H1 (cell line): ENCODE results near the gene IMP3. TPM values are rescaled to one million over a fixed set of nuclear protein-coding genes. Genes with fewer than 3 reads are reported as not detected.

Experiments used
- CTCF ChIA-PET: fragments of 300-600 bp; sonication (Branson Sonifier 250); formaldehyde crosslinking; loops from one replicate; lab custom pipeline; 2021; ENCODE audit not compliant: partially characterized antibody; lab: Charles Lee
- POLR2A ChIA-PET: fragments of 300-600 bp; sonication (Branson Sonifier 250); formaldehyde crosslinking; loops from one replicate; lab custom pipeline; 2021; ENCODE audit warnings: inconsistent platforms; ENCODE audit not compliant: partially characterized antibody; lab: Charles Lee
- DNase-seq, 2 experiments: peaks; one replicate each; pipeline versions ENCODE4 v3.0.0 to v3.0.0-alpha.2; 2010 to 2022; ENCODE audit warnings: low spot score in 2 of 2, low read depth in 1 of 2, mixed read lengths in 1 of 2
- FAIRE-seq: peaks from 2 replicates; lab custom pipeline; 2011; peaks lifted over from hg19 to GRCh38; lab: Jason Lieb, UNC
- H2AFZ ChIP-seq: 2 replicates; pipeline ENCODE4 v1.8.1; 2012; ENCODE audit warnings: low read length, inconsistent platforms
- H2AK5ac ChIP-seq: 2 replicates; pipeline ENCODE4 v1.6.1; 2013; ENCODE audit warnings: low read depth, low read length
- H2BK120ac ChIP-seq: replicated peaks from 2 replicates; pipeline ENCODE3; 2013; ENCODE audit warnings: low read depth, low read length, inconsistent platforms
- H2BK12ac ChIP-seq: 2 replicates; pipeline ENCODE4 v1.6.1; 2013; ENCODE audit warnings: low read depth, low read length
- H2BK15ac ChIP-seq: 2 replicates; pipeline ENCODE4 v1.6.1; 2013; ENCODE audit warnings: low read length
- H2BK20ac ChIP-seq: 2 replicates; pipeline ENCODE4 v1.6.1; 2013; ENCODE audit warnings: low read length
- H2BK5ac ChIP-seq: 2 replicates; pipeline ENCODE4 v1.6.1; 2013; ENCODE audit warnings: low read depth, low read length
- H3K14ac ChIP-seq: 2 replicates; pipeline ENCODE4 v1.6.1; 2013; ENCODE audit warnings: inconsistent platforms; ENCODE audit not compliant: insufficient read length
- H3K18ac ChIP-seq: 2 replicates; pipeline ENCODE4 v1.6.1; 2013; ENCODE audit warnings: low read length; ENCODE audit errors: extremely low read depth
- H3K23ac ChIP-seq: 2 replicates; pipeline ENCODE4 v1.6.1; 2013; ENCODE audit warnings: inconsistent platforms; ENCODE audit not compliant: insufficient read length
- H3K23me2 ChIP-seq: 2 replicates; pipeline ENCODE4 v1.6.1; 2013; ENCODE audit warnings: low read depth, low read length
- H3K27ac ChIP-seq: 2 replicates; pipeline ENCODE4 v1.6.1; 2011; ENCODE audit warnings: low read depth, low read length, inconsistent platforms
- H3K27me3 ChIP-seq, 4 experiments: replicated peaks in 1 of 4; 1 replicate in 1 of 4; 2 replicates in 3 of 4; pipeline versions ENCODE4 v1.6.1 to v1.8.1; 2011 to 2013; ENCODE audit warnings: low read length in 3 of 4, mild to moderate bottlenecking in 3 of 4, inconsistent platforms in 2 of 4, mixed read lengths in 2 of 4, moderate library complexity in 1 of 4; ENCODE audit not compliant: control insufficient read depth in 3 of 4, insufficient read depth in 3 of 4; ENCODE audit errors: extremely low read depth in 1 of 4
- H3K36me3 ChIP-seq, 4 experiments: 2 replicates each; pipeline versions ENCODE4 v1.6.1 to v1.8.1; 2011 to 2013; ENCODE audit warnings: mild to moderate bottlenecking in 4 of 4, low read length in 3 of 4, moderate library complexity in 2 of 4, control low read depth in 1 of 4, inconsistent platforms in 1 of 4; ENCODE audit not compliant: insufficient read depth in 4 of 4, control insufficient read depth in 2 of 4
- H3K4ac ChIP-seq: replicated peaks from 2 replicates; pipeline ENCODE3; 2013; ENCODE audit warnings: low read length, low read depth, mixed read lengths, inconsistent platforms; ENCODE audit not compliant: insufficient read length
- H3K4me1 ChIP-seq, 4 experiments: replicated peaks in 1 of 4; 1 replicate in 1 of 4; 2 replicates in 3 of 4; pipeline versions ENCODE4 v1.6.1 to v1.8.1; 2011 to 2013; ENCODE audit warnings: low read length in 3 of 4, inconsistent platforms in 2 of 4, mixed read lengths in 1 of 4; ENCODE audit not compliant: insufficient read depth in 4 of 4, control insufficient read depth in 3 of 4
- H3K4me2 ChIP-seq, 2 experiments: 2 replicates each; pipeline versions ENCODE4 v1.6.1 to v1.8.1; 2011 to 2013; ENCODE audit warnings: low read depth in 2 of 2, low read length in 2 of 2, control low read depth in 1 of 2, inconsistent platforms in 1 of 2, mild to moderate bottlenecking in 1 of 2; ENCODE audit not compliant: insufficient read depth in 1 of 2
- H3K4me3 ChIP-seq, 4 experiments: fragments of 200-600, 300-600 bp in 1 of 4; sonication (generic), shearing (Covaris generic), sonication (Bioruptor Twin) in 1 of 4; 2 replicates each; pipeline versions ENCODE4 v1.5.1 to v1.8.1; 2011 to 2016; ENCODE audit warnings: low read length in 4 of 4, low read depth in 3 of 4, control low read depth in 2 of 4, inconsistent platforms in 2 of 4, mild to moderate bottlenecking in 2 of 4, mixed read lengths in 1 of 4, moderate library complexity in 1 of 4; ENCODE audit not compliant: insufficient read depth in 2 of 4; ENCODE audit errors: extremely low read depth in 1 of 4
- H3K56ac ChIP-seq: replicated peaks from 2 replicates; pipeline ENCODE3; 2013; ENCODE audit warnings: low read depth, mild to moderate bottlenecking, mixed read lengths, low read length, inconsistent platforms; ENCODE audit not compliant: insufficient read length
- H3K79me1 ChIP-seq: 2 replicates; pipeline ENCODE4 v1.6.1; 2013; ENCODE audit warnings: low read depth, low read length, control low read depth
- H3K79me2 ChIP-seq, 2 experiments: 2 replicates each; pipeline versions ENCODE4 v1.6.1 to v1.8.1; 2012 to 2013; ENCODE audit warnings: low read length in 2 of 2, mild to moderate bottlenecking in 2 of 2, inconsistent platforms in 1 of 2; ENCODE audit not compliant: insufficient read depth in 2 of 2, control insufficient read depth in 1 of 2
- H3K9ac ChIP-seq, 4 experiments: replicated peaks in 1 of 4; 1 replicate in 1 of 4; 2 replicates in 3 of 4; pipeline versions ENCODE4 v1.6.1 to v1.8.1; 2011 to 2013; ENCODE audit warnings: low read depth in 3 of 4, low read length in 3 of 4, control low read depth in 2 of 4, mild to moderate bottlenecking in 2 of 4, moderate library complexity in 2 of 4, inconsistent platforms in 1 of 4; ENCODE audit errors: extremely low read depth in 1 of 4
- H3K9me3 ChIP-seq, 2 experiments: 2 replicates each; pipeline versions ENCODE4 v1.6.1 to v1.8.1; 2012 to 2013; ENCODE audit warnings: mild to moderate bottlenecking in 2 of 2, moderate library complexity in 2 of 2, control low read depth in 1 of 2, inconsistent platforms in 1 of 2, low read depth in 1 of 2, low read length in 1 of 2, mixed read lengths in 1 of 2; ENCODE audit not compliant: insufficient read depth in 2 of 2
- H4K20me1 ChIP-seq, 2 experiments: replicated peaks in 1 of 2; 2 replicates each; pipeline versions ENCODE3 to v1.8.1; 2011 to 2013; ENCODE audit warnings: inconsistent platforms in 2 of 2, low read length in 2 of 2, mild to moderate bottlenecking in 1 of 2; ENCODE audit not compliant: insufficient read depth in 2 of 2, control insufficient read depth in 1 of 2
- H4K5ac ChIP-seq: 2 replicates; pipeline ENCODE4 v1.6.1; 2013; ENCODE audit warnings: low read length, low read depth, mixed read lengths, inconsistent platforms; ENCODE audit not compliant: insufficient read length
- H4K8ac ChIP-seq: 2 replicates; pipeline ENCODE4 v1.8.0; 2013; ENCODE audit warnings: mild to moderate bottlenecking, moderate library complexity, low read length, inconsistent platforms; ENCODE audit not compliant: insufficient read depth; ENCODE audit errors: extremely low read depth
- H4K91ac ChIP-seq: replicated peaks from 2 replicates; pipeline ENCODE3; 2013; ENCODE audit warnings: low read length, mixed read lengths, inconsistent platforms; ENCODE audit not compliant: insufficient read length
- ATF3 ChIP-seq: IDR thresholded peaks from 2 replicates; pipeline ENCODE4 v1.6.1; 2011; ENCODE audit warnings: low read depth, mild to moderate bottlenecking, low read length; ENCODE audit not compliant: insufficient read depth
- GTF2F1 ChIP-seq: IDR thresholded peaks from 2 replicates; pipeline ENCODE4 v1.6.1; 2012; ENCODE audit warnings: low read depth, low read length, improper control_type of control experiment, borderline replicate concordance
- MAFK ChIP-seq: IDR thresholded peaks from 2 replicates; pipeline ENCODE4 v1.6.1; 2012; ENCODE audit warnings: low read depth, mild to moderate bottlenecking, improper control_type of control experiment, low read length
- RXRA ChIP-seq: IDR thresholded peaks from 2 replicates; pipeline ENCODE4 v1.6.1; 2011; ENCODE audit warnings: low read depth, mild to moderate bottlenecking, low read length, moderate library complexity; ENCODE audit not compliant: insufficient read depth
- TBP ChIP-seq: IDR thresholded peaks from 2 replicates; pipeline ENCODE4 v1.6.1; 2011; ENCODE audit warnings: low read depth, low read length, improper control_type of control experiment
- ZNF274 ChIP-seq: IDR thresholded peaks from 2 replicates; pipeline ENCODE4 v1.7.0; 2012; ENCODE audit warnings: low read length, borderline replicate concordance; ENCODE audit errors: extremely low read depth
- WGBS, 2 experiments: shearing (Covaris generic) in 1 of 2; methylation state at CpG; one replicate each; pipeline versions ENCODE4 v1.1.6 to v1.1.7; 2013 to 2015; ENCODE audit warnings: low lambda C conversion rate in 2 of 2, mixed read lengths in 2 of 2, inconsistent platforms in 1 of 2, low coverage in 1 of 2, missing lambda C conversion rate in 1 of 2; ENCODE audit not compliant: insufficient replicate concordance in 2 of 2, insufficient coverage in 1 of 2, insufficient read length in 1 of 2; ENCODE audit errors: extremely low coverage in 1 of 2, missing lambda C conversion rate in 1 of 2; 5-methylcytosine and 5-hydroxymethylcytosine counted together
- polyA plus RNA-seq, 7 experiments: library from polyadenylated mRNA; depleted of rRNA in 3 of 7; stranded (reverse) in 5 of 7; unstranded in 2 of 7; fragments of >200 nt in 5 of 7; fragments of 200-250 nt in 2 of 7; gene quantifications; 1 replicate in 5 of 7; 2 replicates in 1 of 7; 4 replicates in 1 of 7; pipeline versions ENCODE4 v1.2.1 to v1.2.3, GENCODE V29; 2011 to 2013; ENCODE audit warnings: missing spikeins in 2 of 7, mixed read lengths in 2 of 7
- total RNA-seq: library from RNA; stranded (reverse); fragmentation: NEBNext Ultra II Directional; extraction: Animal tissue kit (Norgen Biotek cat#: 25700); gene quantifications from 2 replicates; pipeline ENCODE4 v1.2.1, GENCODE V29; 2021

The IMP3 gene
- total and polyA plus RNA-seq, 2 of the 8 experiments (the other 6 are each of a cell fraction or from before 2014, with no cell fraction given) = 114 to 273 TPM

- Histone ChIP-seq H2BK20ac (no peak overlapping the region), H3K18ac (no peak overlapping the region), H3K14ac (no peak overlapping the region), H3K79me2 (peaks cover 5 to 15% of the 10 kb centered on the region in 2 experiments), H3K27ac (no peak overlapping the region), H3K23ac (no peak overlapping the region), H2BK120ac (no peak overlapping the region), H2BK12ac (no peak overlapping the region), H2BK15ac (no peak overlapping the region), H3K79me1 (peaks cover 9% of the 10 kb centered on the region), H4K5ac (no peak overlapping the region), H3K4me1 (peaks cover 3 to 13% (median 8%) of the 10 kb centered on the region in 4 experiments), H3K4ac (no peak overlapping the region), H3K9me3 (no peaks in the 10 kb centered on the region), H3K27me3 (peaks cover 0 to 14% (median 10%) of the 10 kb centered on the region in 4 experiments; a peak in 6 of 7 replicates), H4K91ac (no peak overlapping the region), H3K9ac (no peak overlapping the region), H2AK5ac (no peak overlapping the region), H3K56ac (no peak overlapping the region), H2BK5ac (no peak overlapping the region), H2AFZ (no peak overlapping the region), H4K8ac (no peak overlapping the region), H3K36me3 (no peaks in the 10 kb centered on the region), H3K4me2 (no peak overlapping the region), H4K20me1 (peaks cover 0 to 5% of the 10 kb centered on the region in 2 experiments), H3K4me3 (no peak overlapping the region), H3K23me2 (peaks cover 14% of the 10 kb centered on the region)
- CTCF ChIA-PET = interaction anchor here (0.6 to 1.1 kb wide), 3 partner anchors 46 to 1994 kb away, joined by 3 read pairs; no protein-coding TSS in a partner anchor
- POLR2A ChIA-PET = interaction anchor here (1.1 to 1.3 kb wide), 2 partner anchors 10 to 35 kb away, joined by 3 read pairs; no protein-coding TSS in a partner anchor
- 69% methylated on average over 2 of the region's 2 CpGs; no CpG with 5 or more reads in 1 of the 2 experiments for WGBS, 2 experiments
- DNase-seq (no peak), FAIRE-seq (no peak)
- TF ChIP-seq RXRA (no peak), TBP (no peak), ATF3 (no peak), ZNF274 (no peak), GTF2F1 (no peak), MAFK (no peak)
Observed at GRCh38 chr15:75644376-75644775, 4.4 kb upstream of the IMP3 start.
